Tibial artery (tissue), 4 donors: Measurements from ENCODE around the gene SRY.
"Not testable (repeated sequence)": the region's sequence is repeated elsewhere in the genome, so short reads cannot be mapped to it uniquely, and the experiment has no call there.

ENCODE experiments used
- DNase-seq, 2 donors: peaks; one replicate each; pipeline ENCODE4 v3.0.0-alpha.2; 2019
- H3K27ac ChIP-seq, 2 donors: fragments of 200-600 bp; sonication (generic) in 1 of 2; 1 replicate in 1 of 2; 2 replicates in 1 of 2; pipeline ENCODE4 v1.5.1; 2018 to 2019; ENCODE audit warnings: mild to moderate bottlenecking in 1 of 2
- H3K27me3 ChIP-seq, 2 donors: fragments of 200-600 bp; sonication (generic) in 1 of 2; one replicate each; pipeline versions ENCODE4 v1.5.1 to v1.6.0; 2016 to 2019
- H3K36me3 ChIP-seq, 3 donors: fragments of 200-600 bp; sonication (generic) in 2 of 3; one replicate each; pipeline ENCODE4 v1.5.1; 2016 to 2019; ENCODE audit warnings: mild to moderate bottlenecking in 2 of 3
- H3K4me1 ChIP-seq, 4 donors: fragments of 200-600 bp; sonication (generic) in 2 of 4; 1 replicate in 3 of 4; 2 replicates in 1 of 4; pipeline ENCODE4 v1.5.1; 2016 to 2019
- H3K4me3 ChIP-seq, 2 donors: fragments of 200-600 bp; sonication (generic) in 1 of 2; 1 replicate in 1 of 2; 2 replicates in 1 of 2; pipeline ENCODE4 v1.5.1; 2018 to 2019; ENCODE audit warnings: mild to moderate bottlenecking in 2 of 2
- H3K9me3 ChIP-seq, 3 donors: fragments of 200-600 bp; sonication (generic) in 1 of 3; one replicate each; pipeline ENCODE4 v1.5.1; 2016 to 2019
- CTCF ChIP-seq, 2 experiments: fragments of 200-600 bp in 1 of 2; fragments of 450-650 bp in 1 of 2; IDR thresholded peaks; one replicate each; pipeline ENCODE4 v1.5.1; 2017 to 2019; ENCODE audit warnings: antibody characterized with exemption in 2 of 2, mild to moderate bottlenecking in 1 of 2, moderate library complexity in 1 of 2
- intact Hi-C: fragments of 100-400 bp; cut with DNase I; formaldehyde crosslinking; loops from one replicate; pipeline ENCODE4 v1.15.0; 2023; ENCODE audit warnings: low total_unique reads

Gene SRY

DNA sequence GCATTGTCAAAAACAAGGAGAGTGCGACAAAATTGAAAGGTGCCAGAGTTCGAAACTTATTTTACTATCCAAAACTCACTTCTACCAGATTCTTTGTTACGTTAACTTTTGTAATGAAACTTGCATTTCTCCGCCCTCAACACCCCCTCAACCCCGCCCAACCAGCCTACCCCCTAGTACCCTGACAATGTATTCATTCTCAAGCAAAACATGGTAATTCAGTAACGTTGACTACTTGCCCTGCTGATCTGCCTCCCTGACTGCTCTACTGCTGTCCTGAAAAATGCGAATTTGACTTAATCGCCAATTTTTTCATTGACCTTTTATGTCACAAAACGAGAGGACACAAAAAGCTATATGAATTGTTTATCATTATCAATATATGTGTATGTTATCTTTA lies at the start of gene SRY:
SRY (minus strand) TSS at position 83 of the 400 bp plus-strand sequence; CDS start at position 4, 79 bp downstream.
- Histone ChIP-seq H3K36me3 (no peaks in the 10 kb centered on the region), H3K27ac (no peak within 1 kb of the TSS), H3K27me3 (no peaks in the 10 kb centered on the region), H3K9me3 (no peaks in the 10 kb centered on the region), H3K4me3 (peak within 1 kb of the TSS in 1 of 2 donors; percentile 16), H3K4me1 (no peaks in the 10 kb centered on the region)
- intact Hi-C loops: no loop called here
- DNase-seq: no peak
- TF ChIP-seq CTCF (IDR thresholded peaks at IDR 0.05): no peak

DNA sequence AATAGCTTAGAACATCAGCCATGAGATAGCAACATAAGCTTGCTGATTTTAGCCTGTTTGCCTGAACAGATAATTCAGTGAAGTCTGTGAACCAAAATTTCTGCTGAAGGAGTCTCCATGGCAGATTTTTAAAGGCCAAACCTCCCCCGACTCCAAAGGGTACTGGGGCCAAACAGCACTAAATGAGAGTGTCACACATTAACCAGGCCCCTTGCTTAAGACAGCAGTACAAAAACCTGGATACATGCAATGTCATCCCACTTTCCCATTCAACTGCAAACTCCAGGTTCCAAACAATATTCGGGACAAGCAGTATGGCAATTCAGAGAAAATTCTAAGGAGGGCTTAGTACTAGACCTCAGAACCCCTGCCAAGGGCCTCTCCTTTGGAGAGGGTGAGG lies 49.6 kb upstream of the SRY start:
- TF ChIP-seq CTCF (IDR thresholded peaks at IDR 0.05): no peak
- intact Hi-C loops: no loop called here

DNA sequence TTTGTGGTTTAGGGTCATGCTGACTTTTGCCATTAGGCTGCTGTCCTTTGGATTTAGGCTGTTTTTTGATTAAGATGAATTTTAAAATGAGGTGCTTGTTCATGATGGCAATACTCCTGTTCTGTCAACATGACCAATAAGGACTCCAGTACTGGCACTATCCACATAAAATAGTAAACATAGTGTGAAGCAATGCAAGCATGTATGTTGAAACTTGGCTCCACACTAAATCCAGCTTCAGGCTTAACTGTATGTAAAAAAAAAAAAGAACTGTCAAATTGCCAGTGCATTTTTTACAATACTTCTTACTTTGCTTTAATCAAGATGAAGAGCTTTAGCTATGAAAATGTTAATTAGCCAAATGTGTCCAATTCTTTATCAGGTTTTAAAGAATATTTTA lies 47.7 kb upstream of the SRY start:
- H3K4me1 ChIP-seq: no peaks in the 10 kb centered on the region
- H3K4me3 ChIP-seq: no peak overlapping the region
- TF ChIP-seq CTCF (IDR thresholded peaks at IDR 0.05): no peak
- H3K27me3 ChIP-seq: no peaks in the 10 kb centered on the region
- H3K9me3 ChIP-seq: no peaks in the 10 kb centered on the region
- intact Hi-C loops: no loop called here
- no peaks in the 10 kb centered on the region for H3K36me3 ChIP-seq
- H3K27ac ChIP-seq: no peak overlapping the region
- no peak for DNase-seq

More for the DNA sequence above, 49.6 kb upstream of the SRY start:
- H3K9me3 ChIP-seq: no peaks in the 10 kb centered on the region
- H3K36me3 ChIP-seq: no peaks in the 10 kb centered on the region
- no peak overlapping the region for H3K4me3 ChIP-seq
- DNase-seq: no peak
- no peak overlapping the region for H3K27ac ChIP-seq
- H3K27me3 ChIP-seq: no peaks in the 10 kb centered on the region
- H3K4me1 ChIP-seq: no peaks in the 10 kb centered on the region

GRCh38 chrY:2828497-2828896 lies 41.0 kb upstream of the SRY start:
- TF ChIP-seq CTCF (IDR thresholded peaks at IDR 0.05): no peak
- no peak for DNase-seq
- H3K27ac ChIP-seq: no peak overlapping the region

GRCh38 chrY:2824471-2824870 lies 37.0 kb upstream of the SRY start:
- Histone ChIP-seq H3K27me3 (no peaks in the 10 kb centered on the region), H3K9me3 (no peaks in the 10 kb centered on the region), H3K4me1 (no peaks in the 10 kb centered on the region), H3K36me3 (no peaks in the 10 kb centered on the region), H3K27ac (no peak overlapping the region), H3K4me3 (no peak overlapping the region)
- TF ChIP-seq CTCF (IDR thresholded peaks at IDR 0.05): no peak
- intact Hi-C loops: no loop called here
- no peak for DNase-seq

More at GRCh38 chrY:2828497-2828896, 41.0 kb upstream of the SRY start:
- intact Hi-C loops: no loop called here
- H3K9me3 ChIP-seq: no peaks in the 10 kb centered on the region
- no peak overlapping the region for H3K4me3 ChIP-seq
- H3K36me3 ChIP-seq: no peaks in the 10 kb centered on the region
- no peaks in the 10 kb centered on the region for H3K27me3 ChIP-seq
- H3K4me1 ChIP-seq: no peaks in the 10 kb centered on the region

DNA sequence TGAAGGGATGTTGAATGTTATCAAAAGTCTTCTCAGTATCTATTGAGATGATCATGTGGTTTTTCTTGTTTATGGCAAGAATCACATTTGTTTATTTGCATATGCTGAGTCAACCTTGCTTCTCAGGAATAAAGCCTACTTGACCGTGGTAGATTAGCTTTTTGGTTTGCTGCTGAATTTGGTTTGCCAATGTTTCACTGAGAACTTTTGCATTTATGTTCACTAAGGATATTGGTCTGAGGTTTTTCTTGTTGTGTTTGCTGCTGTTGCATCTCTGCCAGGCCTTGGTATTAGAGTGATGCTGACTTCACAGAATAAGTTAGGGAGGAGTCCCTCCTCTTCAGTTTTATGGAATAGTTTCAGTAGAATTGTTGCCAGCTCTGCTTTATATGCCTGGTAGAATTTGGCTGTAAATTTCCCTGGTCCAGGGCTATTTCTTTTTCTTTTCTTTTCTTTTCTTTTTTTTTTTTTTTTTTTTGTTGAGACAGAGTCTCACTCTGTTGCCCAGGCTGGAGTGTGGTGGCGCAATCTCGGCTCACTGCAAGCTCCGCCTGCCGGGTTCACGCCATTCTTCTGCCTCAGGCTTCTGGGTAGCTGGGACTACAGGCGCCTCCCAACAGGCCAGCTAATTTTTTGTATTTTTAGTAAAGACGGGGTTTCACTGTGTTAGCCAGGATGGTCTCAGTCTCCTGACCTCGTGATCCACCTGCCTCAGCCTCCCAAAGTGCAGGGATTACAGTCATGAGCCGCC lies 29.8 kb upstream of the SRY start:
- H3K4me1 ChIP-seq, H3K9me3 ChIP-seq, H3K27ac ChIP-seq, DNase-seq, H3K36me3 ChIP-seq, H3K27me3 ChIP-seq, intact Hi-C loops, H3K4me3 ChIP-seq: not testable (repeated sequence)
